Measurements from ENCODE around the gene KCNMA1.
"Not testable (repeated sequence)": the region's sequence is repeated elsewhere in the genome, so short reads cannot be mapped to it uniquely, and the experiment has no call there.

Gene KCNMA1

GRCh38 chr10:77420947-77421523, 216.6 kb downstream of the KCNMA1 start:
- in situ Hi-C loops (cut with MboI; ENCODE audit: low pct_unique_long_range_greater_than_20kb, low sequenced_read_pairs) = no loop called here
- no peak for DNase-seq

GRCh38 chr10:77419979-77420378, 217.6 kb downstream of the KCNMA1 start:
- DNase-seq = no peak
- in situ Hi-C loops (cut with MboI; ENCODE audit: low pct_unique_long_range_greater_than_20kb, low sequenced_read_pairs) = no loop called here

- DNase-seq = no peak
- in situ Hi-C loops (cut with MboI; ENCODE audit: low pct_unique_long_range_greater_than_20kb, low sequenced_read_pairs) = no loop called here
Measured at GRCh38 chr10:77419056-77419455, 218.6 kb downstream of the KCNMA1 start.

GRCh38 chr10:77417806-77418640, 219.6 kb downstream of the KCNMA1 start:
- no peak for DNase-seq
- in situ Hi-C loops (cut with MboI; ENCODE audit: low pct_unique_long_range_greater_than_20kb, low sequenced_read_pairs) = no loop called here

GRCh38 chr10:77417359-77417758, 220.2 kb downstream of the KCNMA1 start:
- no peak for DNase-seq
- in situ Hi-C loops (cut with MboI; ENCODE audit: low pct_unique_long_range_greater_than_20kb, low sequenced_read_pairs) = no loop called here

DNA sequence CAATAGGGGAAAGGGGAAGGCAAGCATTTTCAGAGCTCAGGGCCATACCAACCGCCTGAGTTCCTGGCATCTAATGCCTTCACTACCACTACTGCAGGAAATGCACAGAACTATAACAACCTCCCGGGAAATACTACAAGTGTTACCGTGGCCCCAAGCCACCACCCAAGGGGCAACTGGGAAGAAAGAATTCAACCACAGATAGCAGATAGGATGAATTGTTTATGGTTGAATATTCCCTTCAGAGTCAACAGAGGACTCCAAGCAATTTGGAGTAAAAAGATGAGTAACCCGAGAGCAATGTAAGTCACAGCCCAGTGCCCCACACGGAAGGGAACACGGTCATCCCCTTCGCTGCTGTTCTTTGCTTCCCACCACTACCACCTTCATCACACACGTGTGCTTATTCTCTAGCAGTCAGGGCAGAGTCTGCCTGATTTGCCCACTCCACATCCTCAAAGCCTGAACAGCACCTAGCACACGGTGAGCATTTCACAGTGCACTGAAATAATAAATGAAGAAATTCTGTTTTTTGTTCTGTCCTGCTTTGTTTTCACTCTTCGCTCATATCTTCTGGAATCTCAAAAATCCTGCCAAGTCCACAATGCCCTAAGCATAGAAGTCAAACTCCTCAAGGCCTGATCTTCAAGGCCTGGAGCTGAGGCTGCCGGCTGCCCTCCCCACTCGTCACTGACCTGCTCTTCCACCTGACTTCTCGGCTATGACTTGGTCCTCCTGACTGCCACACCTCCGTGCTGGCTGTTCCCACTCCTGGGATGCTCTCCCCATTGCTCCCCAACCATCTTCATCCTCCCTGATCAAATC, 221.1 kb downstream of the KCNMA1 start:
- DNase-seq = no peak
- in situ Hi-C loops (cut with MboI; ENCODE audit: low pct_unique_long_range_greater_than_20kb, low sequenced_read_pairs) = no loop called here

DNA sequence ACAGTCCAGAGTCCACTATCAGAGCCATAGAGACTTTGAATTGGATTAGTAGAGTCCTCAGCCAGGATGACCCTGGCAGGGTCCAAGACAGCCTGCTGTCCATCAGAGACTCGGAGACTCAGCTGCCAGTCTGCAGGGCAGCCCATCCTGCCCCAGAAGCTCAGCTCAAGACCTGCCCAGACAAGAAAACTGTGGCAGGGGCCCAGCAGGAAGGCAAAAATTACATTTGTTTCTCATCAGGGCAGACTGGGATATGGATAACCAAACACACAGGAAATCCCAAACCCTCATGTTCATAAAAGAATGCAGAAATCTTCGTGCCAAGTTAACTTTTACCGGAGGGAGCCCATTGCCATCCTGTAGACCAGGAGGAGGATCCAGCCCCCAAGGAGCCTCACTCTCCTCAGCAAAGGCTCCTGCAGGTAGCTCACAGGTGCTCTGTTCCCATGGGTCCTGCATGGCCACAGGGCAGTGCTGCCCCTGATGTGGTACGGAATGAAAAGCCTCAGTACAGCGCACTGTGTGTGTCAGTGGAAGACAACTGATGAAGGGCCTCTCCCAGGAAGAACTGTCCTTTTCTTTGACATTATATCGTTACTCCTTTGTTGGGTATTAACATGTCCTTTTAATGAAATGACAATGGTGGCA, 222.2 kb downstream of the KCNMA1 start:
- no peak for DNase-seq
- in situ Hi-C loops (cut with MboI; ENCODE audit: low pct_unique_long_range_greater_than_20kb, low sequenced_read_pairs) = no loop called here

- DNase-seq = no peak
Measured at GRCh38 chr10:77413231-77413630, 224.4 kb downstream of the KCNMA1 start.

DNA sequence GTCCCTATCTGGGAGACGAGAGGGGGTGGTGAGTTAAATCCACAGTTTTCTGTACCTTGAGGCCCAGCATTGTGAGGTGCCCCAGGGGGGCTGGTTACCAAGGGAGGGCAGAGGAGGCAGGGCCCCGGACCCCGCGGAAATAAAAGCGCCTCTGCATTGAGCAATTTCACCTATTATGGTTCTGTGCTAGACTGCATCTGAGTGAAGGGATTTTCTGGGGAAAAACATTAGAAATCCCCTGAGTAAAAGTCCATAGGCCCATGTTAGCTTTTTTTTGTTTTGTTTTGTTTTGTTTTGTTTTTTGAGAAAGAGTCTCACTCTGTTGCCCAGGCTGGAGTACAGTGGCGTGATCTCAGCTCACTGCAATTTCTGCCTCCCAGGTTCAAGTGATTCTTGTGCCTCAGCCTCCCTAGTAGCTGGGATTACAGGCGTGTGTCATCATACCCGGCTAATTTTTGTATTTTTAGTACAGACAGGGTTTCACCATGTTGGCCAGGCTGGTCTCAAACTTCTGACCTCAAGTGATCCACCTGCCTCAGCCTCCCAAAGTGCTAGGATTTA, 225.0 kb downstream of the KCNMA1 start:
- DNase-seq; in situ Hi-C loops (cut with MboI; ENCODE audit: low pct_unique_long_range_greater_than_20kb, low sequenced_read_pairs): not testable (repeated sequence)

More at GRCh38 chr10:77413231-77413630, 224.4 kb downstream of the KCNMA1 start:
- in situ Hi-C loops (cut with MboI; ENCODE audit: low pct_unique_long_range_greater_than_20kb, low sequenced_read_pairs) = no loop called here

- in situ Hi-C loops (cut with MboI; ENCODE audit: low pct_unique_long_range_greater_than_20kb, low sequenced_read_pairs) = no loop called here
- no peak for DNase-seq
Measured at GRCh38 chr10:77411805-77412204, 225.8 kb downstream of the KCNMA1 start.

GRCh38 chr10:77410523-77410922, 227.1 kb downstream of the KCNMA1 start:
- no peak for DNase-seq
- in situ Hi-C loops (cut with MboI; ENCODE audit: low pct_unique_long_range_greater_than_20kb, low sequenced_read_pairs) = no loop called here

- DNase-seq = no peak
- in situ Hi-C loops (cut with MboI; ENCODE audit: low pct_unique_long_range_greater_than_20kb, low sequenced_read_pairs) = no loop called here
Measured at GRCh38 chr10:77409697-77410471, 227.7 kb downstream of the KCNMA1 start.

DNA sequence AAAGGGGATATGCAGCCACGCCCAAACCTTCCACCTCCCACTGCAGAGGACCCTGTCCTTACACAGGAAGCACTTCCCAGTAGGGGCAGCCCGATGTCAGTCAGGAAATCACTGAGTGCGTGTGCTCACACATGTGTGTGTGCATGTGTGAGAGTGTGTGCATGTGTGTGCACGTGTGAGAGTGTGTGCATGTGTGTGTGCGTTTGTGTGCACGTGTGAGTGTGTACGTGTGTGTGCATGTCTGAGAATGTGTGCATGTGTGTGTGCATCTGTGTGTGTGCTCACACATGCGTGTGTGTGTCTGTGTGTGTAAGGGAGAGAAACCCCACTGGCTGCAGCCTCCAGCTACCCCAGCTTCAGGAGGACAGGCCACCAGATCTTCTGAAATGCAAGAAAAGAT, 229.3 kb downstream of the KCNMA1 start:
- in situ Hi-C loops (cut with MboI; ENCODE audit: low pct_unique_long_range_greater_than_20kb, low sequenced_read_pairs) = no loop called here
- DNase-seq = no peak

DNA sequence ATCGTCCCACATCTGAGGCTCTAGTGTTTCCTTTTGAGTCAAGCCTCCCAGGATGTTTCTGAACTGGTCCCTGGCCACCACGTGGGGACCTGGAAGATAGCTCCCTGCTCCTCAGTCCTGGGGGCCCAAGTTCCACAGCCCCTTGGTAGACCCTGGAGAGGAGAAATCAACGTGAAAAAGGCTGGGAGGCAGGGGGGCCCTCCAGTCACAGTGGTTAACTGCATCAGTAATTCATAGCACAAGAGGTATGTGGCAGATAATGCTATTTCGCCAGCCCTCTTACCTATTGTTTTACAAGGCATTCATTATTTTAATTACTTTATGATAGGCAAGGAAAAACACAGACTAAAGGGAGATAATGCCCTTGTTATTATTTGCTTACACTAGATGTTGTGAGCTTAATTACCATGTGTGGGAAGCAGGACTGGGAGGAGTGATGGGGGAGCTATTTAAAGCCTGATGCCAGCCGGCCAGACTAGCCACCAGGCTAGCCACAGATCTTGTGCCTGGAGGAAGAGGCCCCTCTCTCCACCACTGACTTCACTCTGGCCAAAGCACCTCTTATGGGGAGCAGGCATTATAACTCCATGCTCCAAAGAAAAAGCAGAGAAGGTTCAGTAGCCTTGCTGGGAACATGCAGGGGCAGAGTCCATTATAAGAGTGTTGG, 230.7 kb downstream of the KCNMA1 start:
- no peak for DNase-seq
- in situ Hi-C loops (cut with MboI; ENCODE audit: low pct_unique_long_range_greater_than_20kb, low sequenced_read_pairs) = no loop called here

DNA sequence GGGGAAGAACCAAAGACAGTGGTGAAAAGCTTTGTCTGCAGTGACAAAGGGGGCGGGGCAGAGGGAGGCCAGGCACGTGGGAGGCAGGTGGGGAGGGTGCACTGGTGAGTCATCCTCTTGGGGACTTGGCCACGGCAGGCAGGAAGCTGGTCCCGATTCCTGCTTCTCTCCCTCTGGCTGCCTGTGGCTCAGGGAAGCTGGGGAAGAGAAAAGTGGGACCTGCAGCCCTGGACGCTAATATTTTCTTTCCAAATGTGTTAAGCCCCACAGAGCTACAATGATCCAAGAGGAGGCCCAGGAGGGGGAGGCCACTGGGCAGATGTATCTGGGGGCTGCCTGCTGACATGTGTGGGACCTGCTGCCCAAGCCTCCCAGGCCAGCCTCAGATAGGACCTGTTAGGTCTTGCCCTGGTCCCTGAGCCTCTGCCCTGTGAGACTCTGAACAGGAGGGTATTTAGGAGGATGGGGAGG, 231.8 kb downstream of the KCNMA1 start:
- in situ Hi-C loops (cut with MboI; ENCODE audit: low pct_unique_long_range_greater_than_20kb, low sequenced_read_pairs) = no loop called here
- DNase-seq = peak; percentile 21

DNA sequence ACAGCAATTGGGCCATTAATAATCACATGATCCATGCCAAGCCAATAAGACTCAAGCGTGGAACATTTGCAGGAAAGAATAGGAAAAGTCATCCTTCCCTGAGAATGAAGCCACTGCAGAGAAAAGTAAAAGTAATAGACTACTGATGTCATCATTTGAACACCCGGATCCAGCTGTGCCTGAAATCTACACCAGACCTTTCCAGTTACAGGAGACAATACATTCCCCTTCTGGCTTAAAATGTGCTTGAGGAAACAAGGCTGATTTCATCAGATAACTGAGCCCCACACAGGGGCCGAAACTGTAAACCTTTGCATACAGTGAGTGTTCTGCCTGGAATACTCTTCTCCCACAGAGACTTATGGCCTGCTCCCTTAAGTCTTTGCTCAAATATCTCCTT, 232.8 kb downstream of the KCNMA1 start:
- in situ Hi-C loops (cut with MboI; ENCODE audit: low pct_unique_long_range_greater_than_20kb, low sequenced_read_pairs) = no loop called here

DNA sequence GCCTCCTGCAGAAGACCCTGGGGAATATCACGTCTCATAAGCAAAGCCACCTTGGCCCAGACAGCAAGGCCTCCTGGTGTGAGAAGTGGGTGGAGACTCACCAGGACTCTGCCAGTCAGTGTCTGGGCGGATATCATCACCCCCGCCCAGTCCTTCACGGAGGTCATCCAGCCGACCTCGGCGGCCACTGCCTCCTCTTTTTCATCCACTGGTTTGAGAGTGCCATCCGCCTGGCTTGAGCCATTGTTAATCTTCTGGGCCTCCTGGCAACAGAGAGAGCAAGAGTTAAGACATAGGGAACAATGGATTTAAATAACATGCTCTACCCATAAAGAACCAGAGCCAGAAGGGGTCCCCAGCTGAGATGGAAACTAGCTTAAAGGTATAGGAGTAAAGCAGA, 233.8 kb downstream of the KCNMA1 start:
- DNase-seq = no peak
- in situ Hi-C loops (cut with MboI; ENCODE audit: low pct_unique_long_range_greater_than_20kb, low sequenced_read_pairs) = no loop called here

More for the DNA sequence above, 232.8 kb downstream of the KCNMA1 start:
- DNase-seq = no peak

DNA sequence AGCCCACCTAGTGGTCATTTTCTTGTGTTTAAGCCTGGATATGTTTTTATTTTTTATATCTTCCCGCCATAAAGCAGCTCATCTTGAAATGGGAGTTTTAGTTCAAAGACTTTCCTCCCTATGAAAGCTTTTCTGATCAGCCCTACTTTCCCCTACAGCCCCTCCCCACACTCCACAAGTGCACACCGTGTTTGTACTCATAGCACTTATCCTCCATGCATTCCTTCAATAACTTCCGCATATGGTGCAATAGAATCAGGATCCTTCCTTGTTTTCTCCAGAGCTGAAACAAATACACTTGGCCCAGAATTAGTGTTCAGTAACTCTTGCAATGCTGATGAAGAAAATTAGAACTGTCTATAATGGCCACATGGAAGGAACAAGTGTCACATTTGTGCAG, 235.9 kb downstream of the KCNMA1 start:
- in situ Hi-C loops (cut with MboI; ENCODE audit: low pct_unique_long_range_greater_than_20kb, low sequenced_read_pairs) = no loop called here

More for the DNA sequence above, 235.9 kb downstream of the KCNMA1 start:
- no peak for DNase-seq
